Liver (tissue), 3 donors: Measurements from ENCODE around the gene GRK5.

Experiments
- ATF3 ChIP-seq: IDR thresholded peaks from 2 replicates; pipeline ENCODE4 v1.6.1; 2016; ENCODE audit warnings: antibody characterized with exemption
- CTCF ChIP-seq: fragments of 150-350 bp; IDR thresholded peaks from 2 replicates; pipeline ENCODE4 v1.5.1; 2017; ENCODE audit warnings: improper control_type of control experiment, low read depth, low read length; ENCODE audit not compliant: missing input control
- EGR1 ChIP-seq, 2 donors: IDR thresholded peaks; 2 replicates each; pipeline ENCODE4 v1.6.1; 2016 to 2018; ENCODE audit warnings: antibody characterized with exemption in 2 of 2, low read depth in 2 of 2
- MAX ChIP-seq: IDR thresholded peaks from 2 replicates; pipeline ENCODE4 v1.6.1; 2016; ENCODE audit warnings: antibody characterized with exemption
- NR2F2 ChIP-seq: IDR thresholded peaks from 2 replicates; pipeline ENCODE4 v1.6.1; 2016; ENCODE audit warnings: antibody characterized with exemption
- RAD21 ChIP-seq, 2 donors: IDR thresholded peaks; 2 replicates each; pipeline ENCODE4 v1.6.1; 2016; ENCODE audit warnings: antibody characterized with exemption in 2 of 2, mild to moderate bottlenecking in 2 of 2
- REST ChIP-seq: IDR thresholded peaks from 2 replicates; pipeline ENCODE4 v1.6.1; 2016; ENCODE audit warnings: antibody characterized with exemption, mild to moderate bottlenecking
- SP1 ChIP-seq: IDR thresholded peaks from 2 replicates; pipeline ENCODE4 v1.6.1; 2018; ENCODE audit warnings: antibody characterized with exemption, mild to moderate bottlenecking
- TAF1 ChIP-seq: conservative IDR thresholded peaks from 2 replicates; pipeline ENCODE4 v1.6.1; 2016; ENCODE audit warnings: antibody characterized with exemption, mild to moderate bottlenecking
- YY1 ChIP-seq: IDR thresholded peaks from 2 replicates; pipeline ENCODE4 v1.6.1; 2016; ENCODE audit warnings: antibody characterized with exemption, mild to moderate bottlenecking
- donor health status: healthy.
- donor health status: healthy.

GRCh38 chr10:119499677-119500002 is 292.3 kb downstream of the GRK5 start:
- TF ChIP-seq CTCF (no peak), RAD21 (IDR thresholded peaks at IDR 0.05) (no peak), SP1 (no peak), NR2F2 (no peak), ATF3 (no peak), TAF1 (no peak), MAX (no peak), YY1 (no peak), EGR1 (IDR thresholded peaks at IDR 0.05; ENCODE audit: low read depth in 2 of 2) (no peak), REST (no peak)
